Fibroblast of the conjunctiva (primary cell): Measurements from ENCODE around the gene MAN1A2.

Experiments used
- DNase-seq: peaks from one replicate; pipeline ENCODE4 v3.0.0-alpha.2; 2010; ENCODE audit warnings: low read depth

Gene MAN1A2

DNA sequence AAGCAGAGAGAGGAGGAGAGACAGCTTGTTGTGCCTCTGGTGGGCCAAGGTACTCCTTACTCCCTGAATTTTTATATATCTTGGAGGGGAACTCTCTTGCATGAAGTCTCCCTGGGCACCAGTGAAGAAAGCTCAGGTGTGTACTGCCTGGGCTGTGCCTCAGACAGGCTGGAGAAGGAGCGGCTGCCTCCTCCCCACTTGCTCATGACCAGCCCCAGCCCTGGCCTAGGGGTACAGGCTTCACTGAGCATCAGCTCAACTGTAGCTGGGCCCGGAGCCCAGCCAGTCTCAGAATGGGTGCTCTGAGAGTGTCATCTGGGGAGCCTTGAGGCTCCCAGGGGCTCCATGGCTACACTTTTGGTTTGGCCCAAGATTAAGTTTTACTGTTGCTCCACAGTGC is 193.8 kb downstream of the MAN1A2 start:
- no peak for DNase-seq

DNA sequence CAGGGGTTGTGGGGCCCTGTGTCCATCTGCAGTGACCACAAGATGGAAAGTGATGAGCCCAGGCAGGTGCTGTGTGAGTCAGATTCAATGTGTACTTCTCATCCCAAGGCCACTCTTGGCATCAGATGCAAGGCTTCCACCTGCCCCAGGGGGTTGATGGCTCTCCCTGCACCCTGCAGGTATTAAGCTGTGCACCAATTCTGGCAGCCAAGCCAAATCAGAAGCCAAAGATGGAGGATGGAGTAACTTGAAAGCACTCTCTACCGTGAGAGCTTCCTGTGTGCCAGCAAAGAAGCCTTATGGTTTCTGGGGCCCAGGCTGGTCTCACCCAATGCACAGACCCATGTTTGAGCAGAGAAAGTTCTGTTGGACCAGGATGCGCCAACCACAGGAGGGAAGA is 194.3 kb downstream of the MAN1A2 start:
- no peak for DNase-seq

GRCh38 chr1:117562581-117563491 is 195.6 kb downstream of the MAN1A2 start:
- DNase-seq: no peak

GRCh38 chr1:117563492-117563875 is 196.2 kb downstream of the MAN1A2 start:
- no peak for DNase-seq

DNA sequence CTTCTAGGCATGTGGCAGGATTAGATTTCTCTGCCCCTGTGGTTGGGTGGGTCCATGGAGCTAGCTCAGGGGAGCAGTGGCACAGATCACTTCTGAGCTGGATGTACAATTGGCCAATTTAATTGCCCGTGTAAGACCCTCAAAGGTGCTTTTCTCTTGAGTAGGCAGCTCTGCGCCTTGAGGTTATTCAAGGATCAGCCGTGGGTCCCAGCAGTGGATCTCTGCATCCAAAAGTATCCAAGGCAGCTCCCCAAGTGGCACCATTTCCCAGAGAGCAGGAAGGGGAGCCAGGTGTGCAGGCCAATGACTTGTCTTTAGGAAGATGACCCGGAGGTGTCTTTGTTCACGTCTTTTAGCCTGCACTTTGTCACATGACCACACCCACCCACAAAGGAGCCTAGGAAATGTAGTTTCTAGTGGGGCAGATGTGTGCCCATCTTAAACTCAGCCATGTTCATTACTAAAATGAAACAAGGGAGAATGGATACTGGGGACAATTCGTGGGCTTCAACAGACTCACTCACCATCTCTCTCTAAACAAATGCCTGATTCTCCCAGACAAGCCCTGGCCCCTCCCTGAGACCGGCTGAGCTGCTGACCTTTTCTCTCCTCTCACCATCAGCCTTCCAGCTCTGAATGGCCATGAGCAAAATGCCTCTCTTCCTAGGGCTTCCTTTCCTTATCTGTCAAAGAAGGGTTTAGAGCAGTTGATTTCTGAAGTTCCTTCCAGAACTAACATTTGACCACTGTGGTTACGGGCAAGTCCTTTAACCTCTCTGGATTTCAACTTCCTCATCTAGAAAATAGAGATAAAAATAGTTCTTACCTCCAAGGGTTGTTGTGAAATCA is 197.2 kb downstream of the MAN1A2 start:
- DNase-seq: no peak

DNA sequence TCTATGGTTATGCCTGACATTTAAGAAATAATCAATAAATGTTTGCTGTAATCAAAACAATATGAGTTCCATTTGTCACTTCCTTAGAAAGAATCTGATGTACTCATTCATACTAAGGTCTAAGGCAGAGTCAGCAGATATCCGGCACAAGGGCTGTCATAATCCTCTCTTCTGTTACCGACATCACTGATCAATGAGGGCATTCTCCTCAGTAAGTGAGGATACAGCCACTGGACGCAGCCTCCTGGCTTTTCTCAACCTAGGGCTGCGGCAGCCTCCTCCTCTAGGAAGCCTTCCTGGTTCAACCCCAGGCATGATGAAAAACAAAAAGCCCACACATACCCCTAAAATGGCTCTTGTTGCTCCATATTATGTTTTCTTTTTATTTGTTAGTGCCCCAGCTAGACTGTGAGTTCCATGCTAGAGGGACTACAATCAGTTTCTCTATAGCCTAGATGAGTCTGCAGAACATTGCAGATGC is 197.9 kb downstream of the MAN1A2 start:
- DNase-seq: no peak

- no peak for DNase-seq
These were observed 198.7 kb downstream of the MAN1A2 start for GRCh38 chr1:117565745-117566455.

DNA sequence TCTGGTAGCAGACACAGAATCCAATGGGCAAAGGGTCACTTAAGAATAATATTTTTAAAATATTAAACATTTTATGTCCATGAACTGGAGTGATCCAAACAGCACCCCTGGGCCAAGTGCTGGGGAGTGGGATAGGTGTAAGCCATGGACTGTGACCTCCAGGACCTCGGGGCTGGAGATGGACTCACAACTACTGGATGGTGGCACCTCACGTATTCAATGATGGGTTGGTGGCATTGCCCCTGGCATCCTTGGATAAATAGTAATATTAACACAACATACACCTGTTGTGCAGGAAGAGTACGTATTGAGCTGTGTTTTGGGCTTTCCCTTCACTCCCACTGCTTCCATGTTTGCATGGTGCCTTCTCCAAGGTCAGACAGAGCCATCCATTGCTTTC is 199.3 kb downstream of the MAN1A2 start:
- no peak for DNase-seq

DNA sequence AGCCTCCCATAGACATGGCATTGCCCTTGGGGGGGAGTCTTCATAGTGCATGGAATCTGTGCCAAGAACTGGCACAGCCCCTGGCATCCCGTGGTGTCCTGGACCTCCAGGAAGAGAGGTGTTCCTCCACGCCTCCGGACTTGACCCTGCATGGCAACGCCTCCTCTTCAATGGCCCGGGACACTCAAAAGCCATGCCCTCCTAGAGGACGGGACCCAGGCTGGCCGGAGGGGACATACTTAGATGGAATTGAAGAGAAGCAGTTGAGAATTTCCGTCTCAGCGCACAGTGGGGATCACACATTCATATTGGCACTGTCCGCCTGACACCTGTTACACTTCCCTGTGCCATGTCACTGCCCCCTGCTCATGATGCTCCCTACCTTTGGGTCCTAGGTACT is 200.2 kb downstream of the MAN1A2 start:
- DNase-seq: no peak

GRCh38 chr1:117567976-117568375 is 200.7 kb downstream of the MAN1A2 start:
- no peak for DNase-seq

- no peak for DNase-seq
These were observed 201.8 kb downstream of the MAN1A2 start for GRCh38 chr1:117568999-117569398.

- DNase-seq: no peak
These were observed 202.6 kb downstream of the MAN1A2 start for GRCh38 chr1:117569856-117570255.

DNA sequence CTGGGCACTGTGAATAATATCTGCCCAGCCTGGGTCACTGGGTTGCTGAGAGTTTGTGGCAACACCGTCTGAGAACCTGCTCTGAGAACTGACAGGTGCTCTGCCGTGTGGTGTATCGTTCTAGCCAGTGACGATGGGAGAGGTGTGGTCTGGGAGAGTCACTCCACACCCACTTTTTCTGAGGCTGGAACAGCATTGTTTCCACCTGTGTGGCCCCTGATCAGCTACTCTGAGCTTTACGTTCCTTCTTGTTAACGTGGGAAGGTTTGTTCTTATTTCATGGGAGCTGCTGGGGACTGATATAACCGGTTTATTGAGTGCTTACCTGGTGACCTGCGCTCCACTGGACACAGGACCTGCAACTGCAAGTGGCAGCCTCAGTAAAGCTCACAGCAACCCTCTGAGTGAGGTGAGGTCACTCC is 203.8 kb downstream of the MAN1A2 start:
- DNase-seq: no peak

- DNase-seq: no peak
These were observed 204.2 kb downstream of the MAN1A2 start for GRCh38 chr1:117571496-117571895.

- no peak for DNase-seq
These were observed 205.3 kb downstream of the MAN1A2 start for GRCh38 chr1:117572546-117572945.

DNA sequence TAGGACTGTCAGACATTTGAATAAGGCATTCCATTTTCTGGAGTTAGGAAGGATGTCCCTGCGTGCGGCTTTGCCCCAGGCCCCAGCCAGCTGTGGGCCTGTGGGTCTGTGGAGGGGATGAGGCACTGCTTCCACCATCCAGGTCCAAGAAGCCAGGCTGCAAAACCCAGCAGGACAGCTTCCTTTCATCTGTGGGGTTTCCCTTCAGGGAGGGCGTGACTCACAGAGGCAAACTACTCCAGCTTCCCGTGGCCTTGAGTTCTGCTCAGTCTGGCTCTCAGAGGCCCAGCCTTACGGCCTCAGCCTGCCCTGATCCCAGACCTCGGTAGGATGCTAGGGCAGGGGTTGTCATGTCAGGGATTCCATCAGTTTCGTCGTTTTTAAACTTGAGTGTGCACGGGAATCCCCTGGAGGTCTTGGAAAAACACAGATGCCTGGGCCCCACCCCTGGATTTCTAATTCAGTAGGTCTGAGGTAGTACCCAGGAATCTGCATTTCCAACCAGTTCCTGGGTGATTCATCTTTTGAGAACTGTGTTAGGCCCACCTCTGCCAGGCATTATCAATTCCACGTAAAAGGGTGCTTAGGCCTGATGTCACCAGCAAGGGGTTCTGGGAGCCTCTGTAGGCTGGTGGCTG is 206.3 kb downstream of the MAN1A2 start:
- DNase-seq: no peak

DNA sequence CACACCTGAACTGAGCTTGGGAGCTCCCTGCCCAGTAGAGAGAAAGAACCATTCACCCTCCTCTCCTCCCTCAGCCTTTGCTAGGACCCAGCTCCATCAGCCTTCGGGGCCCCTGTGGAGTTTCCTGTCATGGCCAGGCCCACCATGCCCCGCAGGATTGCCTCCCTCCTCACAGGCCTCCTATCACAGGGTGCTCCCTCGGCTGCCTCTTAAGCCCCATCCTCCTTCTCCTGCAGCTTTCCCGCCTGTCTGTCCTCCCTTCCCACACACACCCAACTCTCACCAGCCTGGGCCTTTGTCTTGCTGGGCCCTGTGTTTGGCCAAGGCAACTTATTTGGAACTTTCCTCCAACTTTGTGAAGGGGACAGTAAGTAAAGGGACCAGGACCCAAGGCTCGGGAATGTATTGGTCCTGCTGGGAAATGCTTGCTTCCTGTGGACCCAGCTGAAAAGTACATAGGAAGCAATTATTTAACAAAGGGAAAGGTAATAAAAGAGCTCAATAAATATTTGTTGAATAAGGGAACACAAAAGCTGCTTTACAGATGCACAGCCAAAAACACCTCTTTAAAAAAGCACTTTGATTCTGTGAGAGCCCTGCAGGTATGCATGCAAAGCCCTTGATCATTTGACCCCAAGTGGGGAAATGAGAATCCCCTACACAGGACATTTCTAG is 207.0 kb downstream of the MAN1A2 start:
- no peak for DNase-seq

DNA sequence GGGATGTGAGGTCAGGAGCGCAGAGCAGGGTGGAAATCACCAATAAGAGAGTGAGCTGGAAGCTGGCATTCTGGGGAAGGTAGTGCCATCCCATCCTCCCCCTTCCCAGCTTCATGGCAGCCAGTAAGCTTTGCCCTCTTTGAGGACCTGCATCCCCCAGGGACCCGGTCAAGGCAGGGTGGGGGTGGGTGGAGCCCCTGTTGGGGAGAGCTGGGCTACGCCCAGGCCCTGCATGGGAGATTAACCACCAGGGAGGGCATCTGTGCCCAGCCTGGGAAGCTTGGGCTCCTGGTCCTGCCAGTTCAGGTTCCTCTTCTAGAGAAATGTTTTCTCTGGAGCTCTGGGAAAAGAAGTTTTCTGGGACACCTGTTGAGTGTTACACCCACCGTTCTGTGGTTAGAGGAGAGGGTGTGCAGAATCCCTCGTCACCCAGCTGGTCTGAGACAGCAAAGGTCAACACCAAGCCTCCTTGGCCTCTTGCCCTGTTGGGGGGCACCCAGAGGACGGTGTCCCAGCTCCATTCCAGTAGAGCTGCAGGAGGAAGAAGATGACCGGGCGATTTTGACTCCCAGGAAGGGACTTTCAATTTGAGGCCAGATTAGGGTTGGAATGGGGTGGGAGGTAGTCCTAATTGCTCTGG is 208.5 kb downstream of the MAN1A2 start:
- no peak for DNase-seq

GRCh38 chr1:117576236-117576635 is 209.0 kb downstream of the MAN1A2 start:
- DNase-seq: no peak

- no peak for DNase-seq
These were observed 210.1 kb downstream of the MAN1A2 start for GRCh38 chr1:117577191-117577885.
